Inferior parietal cortex (tissue), 1 donor: ENCODE data around the gene SWT1.
"Not testable (repeated sequence)": the region's sequence is repeated elsewhere in the genome, so short reads cannot be mapped to it uniquely, and the experiment has no call there.

Source experiments
- DNase-seq: peaks from one replicate; pipeline ENCODE4 v3.0.0-alpha.2; 2016; ENCODE audit errors: extremely low spot score

SWT1 gene

GRCh38 chr1:185166106-185166505 lies 9.1 kb downstream of the SWT1 start:
- DNase-seq = no peak

- DNase-seq = peak; percentile 77
Observed at GRCh38 chr1:185170291-185170848, 13.4 kb downstream of the SWT1 start.

- no peak for DNase-seq
Observed at GRCh38 chr1:185193756-185194155, 36.8 kb downstream of the SWT1 start.

GRCh38 chr1:185198712-185199111 lies 41.7 kb downstream of the SWT1 start:
- not testable (repeated sequence) for DNase-seq

GRCh38 chr1:185200889-185201288 lies 43.9 kb downstream of the SWT1 start:
- no peak for DNase-seq

GRCh38 chr1:185207170-185207569 lies 50.2 kb downstream of the SWT1 start:
- no peak for DNase-seq

- DNase-seq = no peak
Observed at GRCh38 chr1:185207980-185208602, 51.1 kb downstream of the SWT1 start.

GRCh38 chr1:185208626-185209180 lies 51.7 kb downstream of the SWT1 start:
- no peak for DNase-seq

GRCh38 chr1:185209357-185209756 lies 52.4 kb downstream of the SWT1 start:
- DNase-seq = not testable (repeated sequence)

GRCh38 chr1:185213091-185213490 lies 56.1 kb downstream of the SWT1 start:
- DNase-seq = no peak

- DNase-seq = no peak
Observed at GRCh38 chr1:185215911-185216310, 58.9 kb downstream of the SWT1 start.

GRCh38 chr1:185224132-185224531 lies 67.2 kb downstream of the SWT1 start:
- DNase-seq = no peak

- no peak for DNase-seq
Observed at GRCh38 chr1:185227161-185227560, 70.2 kb downstream of the SWT1 start.

- no peak for DNase-seq
Observed at GRCh38 chr1:185228979-185229378, 72.0 kb downstream of the SWT1 start.

- no peak for DNase-seq
Observed at GRCh38 chr1:185229981-185230380, 73.0 kb downstream of the SWT1 start.

- DNase-seq = no peak
Observed at GRCh38 chr1:185232874-185233273, 75.9 kb downstream of the SWT1 start.

GRCh38 chr1:185234183-185234582 lies 77.2 kb downstream of the SWT1 start:
- not testable (repeated sequence) for DNase-seq

GRCh38 chr1:185237176-185237575 lies 80.2 kb downstream of the SWT1 start:
- not testable (repeated sequence) for DNase-seq

GRCh38 chr1:185237661-185238060 lies 80.7 kb downstream of the SWT1 start:
- no peak for DNase-seq

- no peak for DNase-seq
Observed at GRCh38 chr1:185238447-185238846, 81.5 kb downstream of the SWT1 start.

- DNase-seq = no peak
Observed at GRCh38 chr1:185239861-185240260, 82.9 kb downstream of the SWT1 start.

- DNase-seq = no peak
Observed at GRCh38 chr1:185241127-185241526, 84.2 kb downstream of the SWT1 start.

GRCh38 chr1:185244015-185244747 lies 87.2 kb downstream of the SWT1 start:
- DNase-seq = no peak
